NCI-H128 (cell line): ENCODE measurements around the gene HTR5A.

Experiments used
- DNase-seq: peaks from one replicate; lab custom pipeline; 2025; ENCODE audit not compliant: unreplicated experiment; lab: John Stamatoyannopoulos, UW

HTR5A gene

DNA sequence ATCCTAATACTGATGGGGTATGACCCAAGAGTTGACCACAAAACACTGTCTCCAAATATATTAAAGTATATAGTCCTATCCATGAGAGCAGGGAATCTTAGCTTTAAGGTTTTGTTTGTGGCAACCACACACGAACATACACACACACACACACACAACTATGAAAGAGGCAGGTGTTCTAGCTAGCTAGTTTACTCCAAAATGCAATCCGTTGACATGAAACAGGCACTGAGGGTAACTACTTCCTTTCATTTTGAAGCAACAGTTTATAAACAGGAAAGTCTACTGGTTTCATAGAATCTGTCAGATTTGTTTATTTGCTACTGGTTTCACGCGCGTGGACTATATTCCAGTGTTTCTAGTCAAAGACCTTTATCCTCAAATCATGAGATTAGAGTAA is 14.8 kb downstream of the HTR5A start:
- DNase-seq: no peak

DNA sequence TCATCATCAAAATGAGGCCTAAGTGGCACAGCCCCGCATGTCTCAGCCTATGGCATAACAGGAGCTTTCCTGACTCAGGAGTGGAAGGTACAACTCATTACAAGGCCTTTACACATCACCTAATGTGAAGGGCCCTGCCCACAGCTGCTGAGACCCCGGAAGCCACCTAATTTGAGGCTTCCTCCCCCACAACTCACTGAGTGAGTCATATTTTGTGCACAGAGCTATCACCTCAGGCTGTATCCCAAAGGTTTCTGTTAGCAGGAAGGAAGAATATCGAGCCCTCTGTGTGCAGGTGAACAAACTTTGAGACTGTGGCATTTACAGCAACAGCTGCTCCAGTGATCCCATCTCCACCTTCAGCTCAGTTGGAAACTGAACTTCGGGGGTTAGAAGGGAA is 20.6 kb downstream of the HTR5A start:
- no peak for DNase-seq

DNA sequence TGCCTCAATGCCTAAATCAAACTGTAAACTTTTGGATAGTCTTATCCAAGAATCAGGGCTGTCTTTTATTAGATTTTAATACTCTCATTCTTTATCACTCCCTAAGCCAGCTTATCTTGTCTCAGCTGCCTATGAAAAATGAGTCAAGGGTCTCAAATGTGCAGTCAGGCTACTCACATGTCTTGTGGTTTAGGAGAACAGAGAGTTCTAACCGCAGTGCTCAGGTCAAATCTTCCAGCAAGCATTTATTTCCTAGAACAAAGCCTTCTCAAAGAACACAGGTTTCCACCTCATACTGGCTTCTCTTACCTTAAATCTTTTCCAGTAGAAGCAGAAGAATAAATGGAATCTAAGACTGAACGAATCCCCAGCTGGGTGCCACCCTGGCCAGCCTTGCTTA is 23.5 kb downstream of the HTR5A start:
- DNase-seq: no peak

DNA sequence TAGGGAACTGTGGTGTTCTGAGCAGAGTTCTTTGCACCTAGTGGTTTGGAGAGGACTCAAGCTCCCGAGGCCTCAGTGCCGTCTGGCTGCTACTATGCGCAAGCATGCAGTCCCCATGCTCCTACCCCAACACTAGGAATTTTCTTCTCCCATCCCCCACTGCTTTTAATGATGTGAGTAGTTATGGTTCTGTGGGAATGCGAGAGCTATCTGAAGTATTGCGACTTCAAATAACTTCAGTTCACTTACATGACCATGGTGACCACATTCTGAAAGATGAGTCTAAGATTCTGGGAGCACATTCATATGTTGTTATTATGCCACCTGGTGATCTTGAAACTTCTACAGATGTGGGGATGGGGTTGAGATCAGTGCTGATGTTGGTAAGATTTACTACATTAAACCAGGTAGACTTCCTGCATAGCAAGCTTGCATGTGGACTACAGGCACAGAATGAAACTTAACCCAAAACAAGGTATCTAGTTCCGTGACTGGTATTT is 24.6 kb downstream of the HTR5A start:
- no peak for DNase-seq

DNA sequence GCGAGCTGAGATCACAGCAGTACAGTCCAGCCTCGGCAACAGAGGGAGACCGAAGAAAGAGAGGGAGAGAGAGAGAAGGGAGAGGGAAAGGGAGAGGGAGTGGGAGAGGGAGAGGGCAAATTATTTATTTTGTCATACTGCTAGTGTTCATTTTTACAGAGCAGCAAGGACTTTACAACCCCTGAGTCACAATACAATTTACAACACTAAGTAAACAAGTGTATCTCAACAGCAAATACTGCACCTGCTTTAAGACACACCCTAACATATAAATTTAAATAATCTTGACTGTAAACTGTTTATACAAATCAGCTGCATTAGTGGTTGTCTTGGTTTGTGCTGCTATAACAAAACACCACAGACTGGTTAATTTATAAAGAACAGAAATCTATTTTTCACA is 27.2 kb downstream of the HTR5A start:
- no peak for DNase-seq

DNA sequence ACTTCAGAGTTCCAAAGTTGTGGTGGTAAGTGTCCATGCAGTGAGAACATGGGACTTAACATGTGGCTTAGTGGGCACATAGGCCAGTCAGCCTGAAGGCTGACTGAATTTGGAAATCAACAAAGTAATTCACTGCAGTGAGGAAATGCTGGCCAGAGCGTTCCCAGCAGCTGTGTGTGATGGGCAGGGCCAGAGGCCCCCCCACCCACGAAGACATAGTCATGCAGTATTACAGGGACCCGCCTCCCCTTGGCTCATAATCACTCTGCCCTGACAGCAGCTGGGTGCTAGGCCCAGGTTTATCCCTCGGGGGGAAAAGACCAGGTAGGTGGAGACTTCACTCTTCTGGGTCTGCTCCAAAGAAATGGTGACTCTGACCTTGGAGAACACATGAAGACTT is 33.7 kb downstream of the HTR5A start:
- no peak for DNase-seq

DNA sequence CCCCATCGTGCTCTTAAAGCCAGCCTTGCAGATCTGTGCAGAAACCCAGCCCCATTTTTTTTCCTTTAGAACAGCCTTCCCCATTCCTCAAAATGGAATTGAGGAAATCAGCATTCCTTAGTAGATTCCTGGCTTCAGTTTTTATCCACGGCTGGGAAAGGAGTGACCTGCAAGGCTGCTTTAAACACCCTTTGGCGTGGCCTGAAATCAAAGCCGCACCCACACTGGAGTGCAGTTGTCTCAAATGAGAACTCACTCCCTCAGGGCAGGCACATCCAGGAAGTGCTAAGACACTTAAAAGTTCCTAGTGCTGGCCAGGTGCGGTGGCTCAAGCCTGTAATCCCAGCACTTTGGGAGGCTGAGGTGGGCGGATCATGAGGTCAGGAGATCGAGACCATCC is 34.8 kb downstream of the HTR5A start:
- DNase-seq: no peak

DNA sequence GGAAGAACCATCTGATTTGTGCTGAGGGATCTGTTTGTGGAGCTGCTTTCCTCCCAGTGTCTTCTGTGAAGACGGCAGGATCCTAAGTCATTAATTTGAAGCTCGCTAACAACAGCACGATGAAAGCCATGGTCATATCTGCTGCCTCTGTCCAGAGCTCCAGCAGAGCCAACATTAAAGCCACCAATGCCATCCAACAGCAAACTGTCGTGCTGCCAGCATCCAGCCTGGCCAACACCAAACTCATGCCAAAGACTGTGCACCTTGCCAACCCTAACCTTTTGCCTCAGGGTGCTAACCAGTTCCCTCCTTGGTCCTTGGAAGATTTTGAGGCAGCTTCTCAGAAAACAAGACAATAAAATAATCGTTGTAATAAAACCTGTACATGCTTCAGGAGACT is 36.2 kb downstream of the HTR5A start:
- DNase-seq: no peak

DNA sequence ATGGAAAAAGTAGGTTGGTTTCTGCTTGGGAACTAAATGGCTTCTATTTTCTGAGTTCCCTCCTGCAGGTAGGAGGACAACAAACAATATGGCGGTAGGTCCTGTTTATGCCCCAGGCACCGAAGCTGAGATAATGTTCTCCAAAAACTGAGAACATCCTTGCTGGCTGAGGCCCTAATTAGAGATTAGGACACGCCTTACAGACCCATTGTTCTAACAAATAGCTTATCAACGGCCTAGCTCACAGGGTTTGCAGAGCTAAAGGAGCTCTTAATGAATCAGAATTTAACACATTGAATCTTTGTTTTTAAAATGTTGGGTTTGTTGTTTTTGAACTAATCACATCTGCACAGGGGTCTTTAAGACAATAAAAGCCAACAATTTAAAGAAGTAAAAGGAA is 37.0 kb downstream of the HTR5A start:
- DNase-seq: no peak

DNA sequence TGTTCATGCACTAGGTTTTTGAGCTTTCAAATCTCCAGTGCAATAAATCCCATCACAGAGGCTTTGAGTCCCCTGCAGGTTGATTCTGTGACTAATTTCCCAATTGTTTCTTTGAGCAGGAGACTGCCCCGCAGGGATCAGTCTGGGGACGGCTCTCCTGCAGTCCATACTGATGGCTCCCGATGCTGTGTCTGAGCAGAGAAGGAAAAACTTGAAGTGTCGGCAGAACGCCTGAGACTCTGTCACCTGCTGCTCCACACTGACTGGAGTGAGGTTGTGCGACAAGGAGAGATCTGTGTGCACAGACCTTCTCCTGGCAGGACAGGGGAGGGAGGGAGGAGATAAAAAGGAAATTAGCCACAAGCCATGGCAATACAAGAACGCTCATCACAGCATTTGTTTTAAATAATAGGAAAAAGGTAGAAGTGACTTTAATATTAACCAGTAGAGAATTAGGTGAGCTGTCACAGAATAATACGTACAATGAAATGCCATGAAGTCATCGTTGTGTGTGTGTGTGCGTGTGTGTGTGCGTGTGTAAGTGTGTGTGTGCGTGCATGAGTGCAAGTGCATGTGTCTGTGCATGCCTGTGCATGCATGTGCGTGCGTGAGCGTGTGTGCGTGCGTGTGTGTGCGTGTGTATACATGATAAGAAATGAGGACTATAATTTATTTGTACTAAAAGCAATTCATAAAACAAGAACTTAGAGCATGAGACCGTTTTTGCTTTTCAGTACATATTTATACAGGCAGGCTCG is 38.2 kb downstream of the HTR5A start:
- DNase-seq: no peak

DNA sequence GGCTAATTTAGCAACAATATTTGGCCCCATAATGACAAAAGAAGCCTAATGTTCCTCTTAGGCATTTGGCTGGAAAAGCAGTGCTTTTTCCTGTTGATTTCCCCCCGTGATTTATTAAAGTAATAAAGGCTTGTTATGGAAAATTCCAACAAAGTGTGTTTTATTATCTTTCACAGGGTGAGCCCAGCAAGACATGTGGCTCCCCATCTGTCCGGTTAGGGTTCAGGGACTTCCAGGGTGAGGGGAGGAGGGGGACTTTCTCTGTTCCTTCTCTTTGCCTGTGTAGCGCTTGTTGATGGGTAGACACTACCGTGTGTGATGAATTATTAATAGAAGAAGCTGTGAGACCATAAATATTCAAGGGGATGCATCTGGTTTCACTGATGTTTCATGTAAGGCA is 39.0 kb downstream of the HTR5A start:
- no peak for DNase-seq

DNA sequence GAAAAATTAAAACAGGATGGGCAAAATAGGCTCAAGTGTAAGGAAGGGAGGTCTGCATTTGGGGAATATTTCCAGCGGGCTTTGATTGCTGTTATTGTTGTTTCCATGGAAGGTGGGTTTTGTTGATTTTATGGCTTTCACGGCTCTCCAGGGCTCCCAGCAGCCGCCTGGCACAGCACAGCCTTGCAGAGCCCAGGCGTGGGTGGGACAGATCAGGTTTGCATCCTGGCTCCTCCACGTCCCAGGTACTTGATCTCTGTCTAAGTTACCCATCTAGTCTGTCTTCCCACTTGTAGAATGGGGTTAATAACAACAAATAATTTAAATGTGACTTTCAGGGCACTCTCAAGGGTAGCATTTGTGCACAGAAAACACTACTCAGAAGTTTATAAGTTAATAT is 45.2 kb downstream of the HTR5A start:
- no peak for DNase-seq

DNA sequence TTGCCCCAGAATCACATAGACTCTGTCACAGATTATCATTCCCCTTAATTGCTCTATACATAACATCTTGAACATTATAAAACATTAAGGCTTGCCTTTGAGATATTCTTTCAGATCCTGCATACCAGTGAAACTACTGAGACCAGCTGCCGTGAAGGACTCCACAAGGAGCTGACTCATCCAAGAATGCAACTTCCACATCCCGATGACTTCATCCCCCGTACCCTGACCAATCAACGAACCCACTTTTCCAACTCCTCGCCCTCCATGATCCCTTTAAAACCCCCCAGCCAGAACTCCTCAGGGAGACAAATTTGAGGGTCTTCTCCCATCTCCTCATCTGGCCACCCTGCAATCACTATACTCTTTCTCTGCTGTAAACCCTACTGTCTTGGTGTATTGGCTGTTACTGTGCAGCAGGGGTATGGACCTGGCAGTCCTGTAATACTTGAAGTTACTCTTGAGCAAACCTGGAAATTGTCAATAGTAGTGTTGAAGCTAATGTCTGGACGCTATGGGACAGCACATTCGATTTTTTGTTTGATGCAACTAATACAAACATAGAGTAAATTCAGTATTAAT is 49.8 kb downstream of the HTR5A start:
- DNase-seq: no peak

DNA sequence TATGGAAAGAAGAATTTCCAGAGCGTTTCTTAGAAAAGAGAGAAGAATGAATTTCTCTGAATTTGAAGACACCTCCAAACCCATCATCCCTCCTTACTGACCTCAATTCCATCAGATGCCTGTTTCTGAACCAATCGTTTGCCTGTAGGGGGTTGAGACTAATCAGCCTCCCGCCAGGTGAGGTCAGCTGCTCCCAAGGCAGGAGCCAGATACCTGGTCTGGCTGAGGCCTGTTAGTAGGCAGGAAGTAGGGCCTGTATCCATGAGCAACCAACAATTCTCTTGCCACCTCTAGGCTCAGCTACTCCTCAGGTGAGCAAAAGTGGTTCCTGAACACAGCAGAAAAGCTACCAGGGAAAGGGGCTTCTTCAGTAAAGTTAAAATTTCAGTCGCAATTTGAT is 50.3 kb downstream of the HTR5A start:
- DNase-seq: no peak

DNA sequence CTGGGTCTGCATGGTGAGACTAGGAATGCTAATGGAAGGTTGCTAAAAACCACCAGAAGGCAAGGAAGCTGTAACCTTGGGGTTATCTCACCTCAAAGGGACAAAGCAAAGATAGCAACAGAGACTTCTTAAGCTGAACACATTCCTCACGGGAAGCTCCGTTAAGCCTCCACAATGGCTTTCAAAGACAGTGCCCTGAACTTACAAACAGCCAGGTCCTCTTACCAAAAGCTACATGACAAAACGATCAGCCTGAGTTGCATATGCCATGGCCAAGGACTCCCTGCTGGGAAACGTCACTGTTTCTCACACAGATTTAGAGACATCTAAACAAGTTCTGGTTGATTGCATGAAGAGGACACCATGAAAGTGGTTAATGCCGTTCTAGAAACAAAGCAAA is 52.7 kb downstream of the HTR5A start:
- DNase-seq: no peak

DNA sequence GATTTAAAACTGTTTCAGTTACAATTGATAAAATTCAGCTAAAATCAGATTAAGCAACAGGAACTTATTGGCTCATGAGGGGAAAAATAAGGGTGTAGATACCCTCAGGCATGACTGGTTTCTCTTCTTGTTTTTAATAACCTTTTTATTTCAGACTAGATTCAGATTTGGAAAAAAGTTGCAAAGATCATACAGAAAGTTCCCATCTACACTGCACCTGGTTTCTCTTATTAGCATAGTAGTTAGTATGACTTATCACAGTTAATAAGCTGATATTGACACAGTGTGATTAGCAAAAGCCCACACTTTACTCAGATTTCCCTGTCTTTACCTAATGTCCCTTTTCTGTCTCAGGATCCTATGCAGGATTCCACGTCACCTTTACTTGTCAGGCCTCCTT is 53.3 kb downstream of the HTR5A start:
- DNase-seq: no peak

DNA sequence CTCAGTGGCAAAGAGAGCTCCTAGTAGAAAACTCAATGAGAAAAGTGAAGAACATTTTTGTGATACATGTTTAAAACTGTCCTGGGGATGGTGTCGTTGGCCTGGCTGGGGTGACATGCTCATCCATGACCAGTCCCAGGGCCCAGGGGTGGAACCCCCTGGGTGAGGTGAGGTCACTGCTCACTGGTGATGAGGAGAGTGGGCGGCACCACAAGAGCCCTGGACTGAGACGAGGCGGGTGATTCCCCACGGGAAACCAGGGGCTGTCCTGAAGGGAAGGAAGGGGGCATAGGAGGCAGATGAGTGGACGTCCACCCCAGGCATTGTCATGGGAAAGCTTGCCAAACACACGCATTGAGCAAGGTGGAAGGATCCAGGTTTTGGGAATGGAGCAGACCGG is 54.6 kb downstream of the HTR5A start:
- DNase-seq: no peak

DNA sequence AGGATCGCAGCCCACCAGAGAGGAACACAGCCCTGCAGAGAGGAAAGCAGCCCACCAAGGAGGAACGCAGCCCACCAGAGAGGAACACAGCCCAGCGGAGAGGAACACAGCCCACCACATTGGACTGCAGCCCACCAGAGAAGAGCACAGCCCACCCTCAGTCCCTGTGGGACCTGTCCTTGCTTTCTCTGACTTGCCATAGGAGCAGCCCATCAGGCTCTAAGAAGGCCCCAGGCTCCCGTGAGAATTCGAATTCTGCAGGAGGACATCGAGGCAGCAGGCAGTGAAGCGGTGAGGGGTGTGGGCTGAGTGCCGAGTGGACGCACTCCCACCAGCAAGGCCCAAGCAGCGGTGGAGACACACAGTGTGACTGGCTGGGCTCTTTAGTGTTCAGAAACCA is 59.1 kb downstream of the HTR5A start:
- DNase-seq: no peak

DNA sequence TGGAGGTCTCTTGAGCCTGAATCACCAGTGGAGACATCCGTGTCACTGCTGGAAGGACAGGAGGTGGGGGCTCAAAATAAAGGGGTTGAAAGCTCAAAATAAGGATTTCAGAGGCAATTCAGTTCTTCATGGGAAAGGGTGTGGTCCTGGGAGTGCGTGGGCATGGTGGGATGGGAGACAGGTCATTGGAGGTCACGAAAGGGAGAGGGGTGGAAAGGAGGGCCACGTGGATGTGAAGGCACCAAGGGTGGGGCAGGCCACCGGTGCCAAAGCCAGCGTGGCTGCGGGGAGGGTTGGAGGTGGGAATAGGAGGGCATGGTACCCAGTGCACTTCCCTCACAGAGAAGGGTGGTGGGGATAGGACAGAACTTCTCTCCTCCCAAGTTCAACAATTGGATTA is 59.7 kb downstream of the HTR5A start:
- DNase-seq: no peak

DNA sequence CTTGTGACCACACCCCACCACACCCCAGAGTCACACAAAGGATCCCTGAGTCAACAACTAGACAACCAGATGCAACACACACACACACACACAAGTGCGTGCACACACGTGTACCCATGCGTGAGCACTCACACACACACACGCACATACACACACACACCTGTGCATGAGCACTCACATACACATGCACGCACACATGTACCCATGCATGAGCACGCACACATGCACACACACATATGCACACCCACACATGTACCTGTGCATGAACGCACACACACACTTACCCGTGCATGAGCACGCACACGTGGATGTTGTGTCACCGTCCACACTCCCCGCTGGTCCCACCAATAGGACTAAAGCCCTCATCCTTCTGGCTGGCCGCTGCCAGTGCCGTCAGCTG is 60.4 kb downstream of the HTR5A start:
- DNase-seq: no peak

DNA sequence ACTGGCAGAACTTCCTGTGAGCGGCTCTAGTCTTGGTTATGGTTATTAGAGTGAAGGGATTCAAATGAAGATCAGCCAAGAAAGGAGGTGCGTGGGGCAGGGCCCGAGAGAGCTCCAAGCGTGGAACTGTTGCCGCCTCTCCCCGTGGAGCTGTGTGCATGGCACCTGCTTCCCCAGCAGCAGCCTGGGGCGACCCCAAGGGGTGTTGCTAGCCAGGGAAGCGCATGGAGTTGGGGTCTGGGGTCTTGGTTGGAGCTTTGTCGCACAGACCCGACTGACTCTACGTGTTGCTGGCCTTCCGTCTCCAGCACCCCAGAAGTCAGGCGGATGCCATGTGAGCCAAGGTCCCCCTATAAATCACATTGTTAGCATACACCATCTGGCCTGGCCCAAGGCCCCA is 61.0 kb downstream of the HTR5A start:
- DNase-seq: no peak

DNA sequence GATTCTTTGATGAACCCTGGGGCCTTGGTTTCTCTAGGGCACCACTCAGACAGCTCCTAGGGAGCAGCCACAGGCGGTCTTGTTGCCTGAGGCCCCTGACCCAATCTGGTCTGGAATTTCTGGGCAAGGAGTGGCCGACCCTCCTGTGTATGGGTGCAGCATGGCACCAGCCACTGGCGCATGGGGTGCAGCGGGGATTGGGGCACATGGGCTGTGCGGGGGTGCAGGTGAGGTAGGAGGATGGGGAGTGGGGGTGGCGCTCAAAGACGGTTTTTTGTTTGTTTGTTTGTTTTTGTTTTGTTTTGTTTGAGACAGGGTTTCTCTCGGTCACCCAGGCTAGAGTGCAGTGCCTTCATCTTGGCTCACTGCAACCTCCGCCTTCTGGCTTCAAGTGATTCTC is 62.3 kb downstream of the HTR5A start:
- DNase-seq: no peak

DNA sequence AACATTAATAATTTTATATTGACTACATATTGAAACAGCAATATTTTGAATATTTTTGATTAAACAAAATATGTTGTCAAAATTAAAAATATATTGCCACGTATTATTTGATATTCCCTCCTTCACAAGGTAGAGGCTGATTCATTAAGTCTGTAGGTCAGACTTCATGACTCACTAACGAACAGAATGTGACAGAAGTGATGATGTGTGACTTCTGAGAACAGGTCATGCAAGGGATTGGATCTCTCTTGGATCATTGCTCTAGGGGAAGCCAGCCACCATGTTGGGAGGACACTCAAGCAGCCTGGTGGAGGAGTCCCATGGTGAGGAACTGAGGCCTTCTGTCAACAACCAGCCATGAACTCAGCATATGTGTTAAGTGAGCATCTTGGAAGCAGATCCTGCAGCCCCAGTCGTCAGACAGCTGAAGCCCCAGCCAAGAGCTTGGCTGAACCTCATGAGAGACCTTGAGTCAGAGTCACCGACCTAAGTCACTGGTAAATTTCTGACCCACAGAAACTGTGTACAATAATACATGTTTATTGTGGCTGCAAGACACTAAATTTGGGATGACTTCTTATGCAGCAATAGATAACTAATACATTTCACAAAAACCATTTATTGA is 66.6 kb downstream of the HTR5A start:
- no peak for DNase-seq
